ENCODE measurements around the gene C1QA.

Gene C1QA, protein sequence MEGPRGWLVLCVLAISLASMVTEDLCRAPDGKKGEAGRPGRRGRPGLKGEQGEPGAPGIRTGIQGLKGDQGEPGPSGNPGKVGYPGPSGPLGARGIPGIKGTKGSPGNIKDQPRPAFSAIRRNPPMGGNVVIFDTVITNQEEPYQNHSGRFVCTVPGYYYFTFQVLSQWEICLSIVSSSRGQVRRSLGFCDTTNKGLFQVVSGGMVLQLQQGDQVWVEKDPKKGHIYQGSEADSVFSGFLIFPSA

DNA sequence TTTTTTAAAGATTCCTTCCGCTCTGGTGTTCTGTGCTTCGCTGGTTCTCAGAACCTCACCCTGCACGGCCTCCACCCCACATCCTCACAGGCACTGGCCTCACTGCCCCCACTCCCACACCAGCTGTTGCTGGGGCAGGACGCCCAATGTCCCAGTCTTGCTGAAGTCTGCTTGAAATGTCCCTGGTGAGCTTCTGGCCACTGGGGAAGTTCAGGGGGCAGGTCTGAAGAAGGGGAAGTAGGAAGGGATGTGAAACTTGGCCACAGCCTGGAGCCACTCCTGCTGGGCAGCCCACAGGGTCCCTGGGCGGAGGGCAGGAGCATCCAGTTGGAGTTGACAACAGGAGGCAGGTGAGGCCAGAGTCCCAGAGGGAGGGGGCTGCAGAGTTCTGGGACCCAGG is at the start of gene C1QA:
Gene C1QA, plus strand, starts transcription at position 276 of the 400 bp plus-strand sequence. CDS start 989 bp downstream, outside the sequence.
- no peak for DNase-seq

DNA sequence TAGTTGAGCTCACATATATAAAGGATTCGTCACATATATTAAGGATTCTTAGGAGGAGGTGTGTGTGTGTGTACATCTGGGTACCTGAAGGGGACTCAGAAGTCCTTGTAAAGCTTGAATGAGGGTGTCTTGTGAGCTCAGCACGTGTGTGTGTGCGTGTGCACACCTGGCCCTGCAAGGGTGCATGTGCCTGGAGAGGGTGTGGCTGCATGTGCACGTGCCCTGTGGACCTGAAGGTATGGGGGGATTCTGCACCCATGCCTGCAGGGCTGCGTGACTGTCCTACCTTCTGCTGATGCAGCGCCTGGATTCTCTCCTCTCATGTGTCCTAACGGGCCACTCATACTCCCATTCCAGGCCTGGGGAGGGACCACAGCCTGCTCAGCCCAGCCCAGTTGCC is 49.2 kb upstream of the C1QA start:
- no peak for DNase-seq

DNA sequence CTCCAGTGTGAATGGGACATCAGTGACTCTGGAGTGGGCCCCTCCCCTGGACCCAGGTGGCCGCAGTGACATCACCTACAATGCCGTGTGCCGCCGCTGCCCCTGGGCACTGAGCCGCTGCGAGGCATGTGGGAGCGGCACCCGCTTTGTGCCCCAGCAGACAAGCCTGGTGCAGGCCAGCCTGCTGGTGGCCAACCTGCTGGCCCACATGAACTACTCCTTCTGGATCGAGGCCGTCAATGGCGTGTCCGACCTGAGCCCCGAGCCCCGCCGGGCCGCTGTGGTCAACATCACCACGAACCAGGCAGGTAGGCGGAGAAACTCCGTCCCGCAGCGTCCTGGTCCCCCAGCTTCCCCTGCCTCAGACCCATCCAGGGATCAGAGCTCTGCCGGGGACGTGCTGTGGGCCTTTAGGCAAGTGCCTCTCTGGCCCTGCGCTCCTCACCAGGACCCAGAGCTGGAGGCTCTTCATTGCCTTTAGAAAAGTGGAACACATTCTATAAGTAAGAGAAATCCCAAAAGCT is 47.5 kb upstream of the C1QA start:
- no peak for DNase-seq

DNA sequence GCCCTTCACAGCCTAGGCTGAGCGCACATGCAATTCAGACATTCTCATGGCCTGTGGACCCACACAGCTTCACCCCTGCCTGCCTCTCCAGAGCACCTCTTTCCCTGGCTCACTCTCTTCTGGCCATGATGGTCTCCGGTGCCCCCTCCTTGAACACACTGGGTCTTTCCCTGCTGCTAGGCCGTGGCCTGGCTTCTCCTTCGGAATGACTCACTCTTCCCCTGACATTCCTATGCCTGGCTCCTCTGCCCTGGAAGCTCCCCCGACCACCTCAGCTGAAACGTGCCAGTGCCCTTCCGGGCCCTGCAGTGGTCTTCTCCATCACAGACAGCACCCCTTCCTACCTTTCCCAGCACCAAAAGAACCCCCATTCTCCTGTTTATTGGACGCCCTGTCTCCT is 44.9 kb upstream of the C1QA start:
- no peak for DNase-seq

DNA sequence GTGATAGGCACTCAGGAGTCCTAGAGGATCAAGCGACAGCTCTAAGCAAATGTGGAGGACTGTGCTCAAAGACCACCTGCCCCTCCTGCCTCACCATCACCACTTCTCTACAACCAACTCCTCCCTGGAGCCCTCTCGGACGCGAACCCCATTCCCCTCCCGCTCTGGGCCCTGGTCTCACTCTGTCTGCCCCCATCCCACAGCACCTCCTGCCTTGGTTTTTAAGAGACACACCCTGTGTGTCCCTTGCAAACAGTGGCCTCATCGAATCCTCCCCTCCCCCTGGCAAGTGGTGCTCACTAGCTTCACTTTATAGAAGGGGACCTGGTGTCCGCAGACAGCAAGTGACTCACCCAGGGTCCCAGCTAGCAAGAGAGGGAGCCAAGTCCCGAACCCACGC is 44.4 kb upstream of the C1QA start:
- no peak for DNase-seq

DNA sequence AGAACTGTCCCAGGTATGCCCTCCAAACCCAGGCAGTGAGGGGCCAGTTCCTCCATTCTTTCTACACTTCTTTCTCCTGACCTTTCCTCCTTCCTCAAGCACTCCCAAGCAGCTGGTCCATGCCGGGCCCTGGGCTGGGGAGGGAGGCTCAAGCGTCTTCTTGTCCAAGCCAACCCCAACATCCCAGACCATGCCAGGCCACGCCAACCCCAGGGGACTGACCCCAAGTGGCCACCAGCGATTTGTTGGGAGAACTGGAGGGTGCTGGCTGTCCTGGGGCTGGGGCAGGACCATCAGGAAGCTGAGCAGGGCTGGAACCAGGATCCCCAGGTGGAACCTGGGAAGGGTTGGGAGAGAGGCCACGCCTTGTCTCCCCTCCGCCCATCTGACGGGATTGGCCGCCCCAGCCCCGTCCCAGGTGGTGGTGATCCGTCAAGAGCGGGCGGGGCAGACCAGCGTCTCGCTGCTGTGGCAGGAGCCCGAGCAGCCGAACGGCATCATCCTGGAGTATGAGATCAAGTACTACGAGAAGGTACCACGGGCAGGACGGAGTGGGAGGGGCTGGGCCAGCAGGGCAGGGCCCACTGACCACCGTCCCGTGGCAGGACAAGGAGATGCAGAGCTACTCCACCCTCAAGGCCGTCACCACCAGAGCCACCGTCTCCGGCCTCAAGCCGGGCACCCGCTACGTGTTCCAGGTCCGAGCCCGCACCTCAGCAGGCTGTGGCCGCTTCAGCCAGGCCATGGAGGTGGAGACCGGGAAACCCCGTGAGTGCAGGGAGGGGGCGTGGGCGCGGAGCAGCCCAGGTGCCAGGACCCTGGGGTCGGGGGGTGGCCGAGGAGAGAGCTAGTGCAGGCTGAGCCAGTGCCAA is 43.3 kb upstream of the C1QA start:
- no peak for DNase-seq

DNA sequence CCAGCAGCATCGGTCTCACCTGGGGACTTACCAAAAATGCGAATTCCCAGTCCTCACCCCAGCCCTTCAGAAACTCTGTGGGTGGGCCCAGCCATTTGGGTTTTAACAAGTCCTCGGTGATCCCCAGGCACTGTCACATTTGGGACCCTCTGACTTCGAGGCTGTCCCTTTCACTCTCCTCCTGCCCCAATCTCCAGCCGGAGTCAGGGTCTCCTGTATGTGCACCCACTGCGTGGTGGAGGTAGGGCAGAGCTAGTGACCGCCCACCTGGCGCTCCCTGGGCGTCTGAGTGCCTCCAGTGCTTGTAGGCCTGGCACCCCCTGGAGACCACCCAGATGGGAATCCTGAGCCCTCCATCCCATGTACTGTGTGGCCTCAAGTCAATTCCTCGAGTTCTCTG is 42.0 kb upstream of the C1QA start:
- DNase-seq, result no peak

DNA sequence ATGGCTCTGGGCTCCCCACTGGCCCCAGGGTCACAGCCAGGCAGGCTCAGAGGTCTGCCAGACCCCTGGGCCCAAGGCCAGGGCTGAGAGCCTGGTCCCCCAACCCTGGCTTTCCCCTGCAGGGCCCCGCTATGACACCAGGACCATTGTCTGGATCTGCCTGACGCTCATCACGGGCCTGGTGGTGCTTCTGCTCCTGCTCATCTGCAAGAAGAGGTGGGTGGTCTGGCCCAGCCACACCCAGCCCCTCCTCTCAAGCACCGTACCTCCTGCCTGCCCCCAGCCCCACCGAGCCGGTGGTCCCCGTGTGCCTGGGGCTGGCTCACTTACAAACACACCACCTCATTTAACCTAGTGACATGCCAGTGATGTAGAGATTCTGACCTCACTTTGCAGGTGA is 41.3 kb upstream of the C1QA start:
- no peak for DNase-seq

DNA sequence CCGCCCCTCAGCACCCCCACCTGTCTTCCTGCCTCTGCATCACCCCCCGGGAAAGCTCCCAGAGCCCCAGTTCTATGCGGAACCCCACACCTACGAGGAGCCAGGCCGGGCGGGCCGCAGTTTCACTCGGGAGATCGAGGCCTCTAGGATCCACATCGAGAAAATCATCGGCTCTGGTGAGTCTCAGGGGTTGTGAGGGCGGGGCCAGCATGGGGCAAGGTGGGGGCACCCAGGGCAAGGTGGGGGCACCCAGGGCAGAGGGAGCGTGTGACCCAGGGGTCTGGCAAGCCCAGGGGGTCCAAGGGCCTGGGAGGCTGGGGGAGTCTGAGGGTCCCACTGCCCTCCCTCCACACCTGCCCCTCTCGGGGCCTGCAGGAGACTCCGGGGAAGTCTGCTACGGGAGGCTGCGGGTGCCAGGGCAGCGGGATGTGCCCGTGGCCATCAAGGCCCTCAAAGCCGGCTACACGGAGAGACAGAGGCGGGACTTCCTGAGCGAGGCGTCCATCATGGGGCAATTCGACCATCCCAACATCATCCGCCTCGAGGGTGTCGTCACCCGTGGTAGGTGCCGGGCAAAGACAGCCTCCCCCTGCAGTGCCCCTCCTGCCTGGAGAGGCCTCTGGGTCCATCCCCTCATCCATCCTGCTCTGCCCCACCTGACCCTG is 39.0 kb upstream of the C1QA start:
- no peak for DNase-seq

DNA sequence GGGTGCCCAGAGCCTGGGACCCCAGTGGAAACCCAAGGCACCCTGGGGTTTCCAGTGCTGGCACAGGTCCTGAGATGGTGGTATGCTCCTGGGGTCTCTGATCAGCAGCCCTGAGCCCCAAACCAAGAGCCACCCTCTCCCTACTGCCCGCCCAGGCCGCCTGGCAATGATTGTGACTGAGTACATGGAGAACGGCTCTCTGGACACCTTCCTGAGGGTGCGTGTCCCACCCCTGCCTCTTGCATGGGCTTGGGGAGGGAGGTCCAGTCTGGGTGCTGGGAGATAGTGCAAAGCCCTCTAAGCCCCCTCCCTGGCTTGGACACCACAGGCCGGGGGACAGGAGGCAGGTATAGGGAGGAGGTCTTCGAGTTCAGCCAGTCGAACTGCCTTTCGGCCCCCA is 38.4 kb upstream of the C1QA start:
- no peak for DNase-seq

DNA sequence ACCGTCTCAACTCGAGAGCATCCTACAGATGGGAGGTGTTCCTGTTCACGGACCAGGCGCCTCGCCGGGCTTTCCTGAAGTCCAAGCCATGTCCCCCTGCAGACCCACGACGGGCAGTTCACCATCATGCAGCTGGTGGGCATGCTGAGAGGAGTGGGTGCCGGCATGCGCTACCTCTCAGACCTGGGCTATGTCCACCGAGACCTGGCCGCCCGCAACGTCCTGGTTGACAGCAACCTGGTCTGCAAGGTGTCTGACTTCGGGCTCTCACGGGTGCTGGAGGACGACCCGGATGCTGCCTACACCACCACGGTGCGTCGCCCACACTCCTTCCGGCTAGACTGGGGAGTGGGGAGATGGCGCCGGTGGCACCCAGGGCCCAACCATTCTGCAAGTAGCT is 37.7 kb upstream of the C1QA start:
- DNase-seq, result no peak

DNA sequence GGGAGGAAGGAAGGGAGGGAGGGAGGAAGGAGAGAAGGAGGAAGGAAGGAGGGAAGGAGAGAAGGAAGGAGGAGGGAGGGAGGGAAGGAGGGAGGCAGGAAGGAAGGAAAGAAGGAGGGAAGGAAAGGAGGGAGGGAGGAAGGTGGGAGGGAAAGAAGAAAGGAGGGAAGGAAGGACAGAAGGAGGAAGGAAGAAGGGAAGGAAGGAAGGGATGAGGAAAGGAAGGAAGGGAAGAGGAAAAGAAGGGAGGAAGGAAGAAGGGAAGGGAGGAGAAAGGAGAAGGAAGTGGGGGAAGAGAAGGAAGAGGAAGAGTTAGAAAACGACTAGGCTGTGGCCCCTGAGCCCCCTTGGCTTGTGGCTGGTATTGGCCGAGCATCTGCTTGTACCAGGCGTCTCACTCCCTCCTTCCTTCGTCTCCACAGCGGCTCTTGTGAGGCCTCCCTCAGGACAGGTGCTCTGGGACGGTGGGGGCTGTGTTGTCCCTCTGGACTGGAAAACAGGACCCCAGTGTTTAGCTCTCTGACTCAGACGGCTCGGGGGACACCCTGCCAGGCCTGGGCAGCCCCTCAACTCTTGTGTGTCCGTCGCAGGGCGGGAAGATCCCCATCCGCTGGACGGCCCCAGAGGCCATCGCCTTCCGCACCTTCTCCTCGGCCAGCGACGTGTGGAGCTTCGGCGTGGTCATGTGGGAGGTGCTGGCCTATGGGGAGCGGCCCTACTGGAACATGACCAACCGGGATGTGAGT is 36.2 kb upstream of the C1QA start:
- DNase-seq, result no peak

DNA sequence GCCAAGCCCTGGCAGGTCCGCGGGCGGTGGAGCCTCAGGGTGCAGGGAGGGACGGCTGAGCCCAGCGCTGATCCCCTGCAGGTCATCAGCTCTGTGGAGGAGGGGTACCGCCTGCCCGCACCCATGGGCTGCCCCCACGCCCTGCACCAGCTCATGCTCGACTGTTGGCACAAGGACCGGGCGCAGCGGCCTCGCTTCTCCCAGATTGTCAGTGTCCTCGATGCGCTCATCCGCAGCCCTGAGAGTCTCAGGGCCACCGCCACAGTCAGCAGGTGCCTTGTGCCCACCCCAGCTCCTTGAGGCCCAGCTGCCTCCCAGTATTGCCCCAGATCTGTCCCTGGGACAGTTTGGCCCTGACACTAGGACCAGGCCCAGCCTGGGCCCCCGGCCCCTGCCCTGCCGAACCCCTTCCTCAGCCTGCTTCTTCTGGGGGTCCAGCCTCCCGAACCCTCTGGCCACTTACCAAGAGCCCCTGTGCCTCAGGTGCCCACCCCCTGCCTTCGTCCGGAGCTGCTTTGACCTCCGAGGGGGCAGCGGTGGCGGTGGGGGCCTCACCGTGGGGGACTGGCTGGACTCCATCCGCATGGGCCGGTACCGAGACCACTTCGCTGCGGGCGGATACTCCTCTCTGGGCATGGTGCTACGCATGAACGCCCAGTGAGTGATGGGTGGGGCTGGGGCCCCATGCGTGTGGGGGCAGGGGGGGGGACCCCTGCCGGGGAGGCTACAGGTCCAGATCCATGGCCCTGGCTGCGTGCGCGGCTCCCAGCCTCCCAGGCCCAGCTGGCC is 35.4 kb upstream of the C1QA start:
- DNase-seq, result no peak

DNA sequence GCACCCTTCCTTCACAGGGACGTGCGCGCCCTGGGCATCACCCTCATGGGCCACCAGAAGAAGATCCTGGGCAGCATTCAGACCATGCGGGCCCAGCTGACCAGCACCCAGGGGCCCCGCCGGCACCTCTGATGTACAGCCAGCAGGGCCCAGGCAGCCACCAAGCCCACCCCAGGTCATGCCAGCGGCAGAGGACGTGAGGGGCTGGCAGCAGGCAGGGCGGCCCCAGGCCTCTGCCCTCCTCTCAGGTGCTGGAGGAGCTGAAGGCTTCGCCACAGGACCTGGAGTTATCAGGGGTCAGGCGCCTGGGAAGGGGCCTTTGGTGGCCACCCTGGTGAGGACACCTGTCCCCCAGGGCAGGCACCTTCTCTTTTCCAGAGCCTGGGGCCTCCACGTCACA is 34.8 kb upstream of the C1QA start:
- no peak for DNase-seq

DNA sequence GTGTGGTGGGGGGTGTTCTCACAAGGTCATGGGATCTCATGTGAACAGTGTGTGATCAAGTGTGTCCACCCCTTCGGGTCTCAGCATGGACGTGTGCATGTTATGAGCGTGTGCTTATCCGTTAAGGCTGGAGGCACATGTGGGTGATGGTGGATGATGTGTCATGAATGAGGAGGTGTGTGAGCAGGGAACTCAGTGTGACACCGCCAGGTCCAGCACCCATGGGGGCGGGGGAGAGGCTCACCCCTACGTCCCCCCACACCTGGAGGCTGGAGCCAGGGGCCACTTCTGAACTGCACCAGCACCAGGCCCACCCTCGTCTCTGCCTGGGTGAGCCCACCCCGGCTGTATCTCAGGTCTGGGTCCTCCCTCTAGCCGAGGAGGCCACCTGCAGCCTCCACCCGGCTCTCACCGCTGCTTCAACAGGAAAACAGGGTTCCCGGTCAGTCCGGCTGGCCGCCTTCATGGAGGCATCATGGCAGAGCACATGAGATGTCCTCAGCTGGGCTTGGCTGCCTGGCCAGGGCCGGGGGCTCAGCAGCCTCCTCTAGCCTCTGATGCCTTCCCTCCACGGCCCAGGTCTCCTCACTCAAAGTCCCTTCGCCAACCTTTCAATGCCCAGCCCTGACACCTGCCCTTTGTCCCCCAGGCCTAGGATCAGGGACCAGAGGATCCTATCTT is 34.2 kb upstream of the C1QA start:
- no peak for DNase-seq

DNA sequence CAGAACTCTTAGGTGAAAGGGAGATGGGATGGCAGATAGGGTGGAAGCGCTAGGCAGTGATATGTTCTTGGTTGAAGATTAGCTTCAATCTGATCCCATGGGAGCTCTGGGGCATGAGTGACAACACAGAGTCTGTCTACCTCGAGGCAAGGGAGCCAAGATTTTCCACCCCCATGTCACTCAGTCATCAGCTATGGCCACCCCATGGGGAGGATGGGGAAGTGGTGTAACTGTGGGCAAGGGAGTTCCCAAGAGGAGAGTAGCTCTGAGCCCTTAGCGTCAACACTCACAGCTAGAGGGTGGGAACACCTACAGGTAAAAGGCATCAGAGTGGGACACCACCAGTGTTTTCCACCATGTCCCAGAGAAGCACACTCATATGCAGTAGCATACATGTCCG is 30.3 kb upstream of the C1QA start:
- no peak for DNase-seq

DNA sequence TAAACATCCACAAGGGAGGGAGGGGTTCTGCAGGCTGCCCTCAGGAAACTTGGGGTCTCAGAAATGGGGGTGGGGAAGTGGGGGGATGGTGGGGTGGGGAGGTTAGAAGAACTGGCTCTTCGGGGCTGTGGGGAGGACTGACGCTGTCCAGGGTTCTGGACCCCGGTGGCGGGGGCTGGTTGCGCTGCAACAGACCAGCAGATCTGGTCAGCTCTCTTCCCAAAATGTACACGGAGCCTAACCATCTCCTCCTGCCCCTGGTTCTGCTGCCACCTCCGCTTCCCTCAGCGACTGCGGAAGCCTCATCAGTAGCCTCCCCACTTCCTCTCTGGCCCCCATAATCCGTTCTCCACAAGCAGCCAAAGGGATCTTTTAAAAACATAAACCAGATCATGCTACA is 29.3 kb upstream of the C1QA start:
- DNase-seq, result no peak

DNA sequence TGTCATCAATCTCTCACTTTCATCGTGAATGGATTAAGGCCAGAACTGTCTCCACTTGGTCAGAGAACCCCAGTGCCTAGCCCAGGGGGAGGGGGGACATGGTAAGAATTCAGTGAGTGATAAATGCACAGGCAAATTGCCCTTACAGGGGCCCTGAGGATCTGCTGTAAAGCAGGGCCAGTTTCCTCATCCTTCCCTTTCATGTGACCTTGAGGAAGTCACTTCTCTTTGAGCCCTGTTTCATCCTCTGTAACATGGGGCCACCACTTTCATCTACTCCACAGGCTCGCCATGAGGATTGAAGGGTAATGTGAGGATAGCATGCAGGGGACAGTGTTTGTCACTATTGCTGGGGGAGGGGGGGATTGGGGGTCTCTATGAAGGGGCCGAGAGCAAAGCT is 28.1 kb upstream of the C1QA start:
- DNase-seq, result no peak

DNA sequence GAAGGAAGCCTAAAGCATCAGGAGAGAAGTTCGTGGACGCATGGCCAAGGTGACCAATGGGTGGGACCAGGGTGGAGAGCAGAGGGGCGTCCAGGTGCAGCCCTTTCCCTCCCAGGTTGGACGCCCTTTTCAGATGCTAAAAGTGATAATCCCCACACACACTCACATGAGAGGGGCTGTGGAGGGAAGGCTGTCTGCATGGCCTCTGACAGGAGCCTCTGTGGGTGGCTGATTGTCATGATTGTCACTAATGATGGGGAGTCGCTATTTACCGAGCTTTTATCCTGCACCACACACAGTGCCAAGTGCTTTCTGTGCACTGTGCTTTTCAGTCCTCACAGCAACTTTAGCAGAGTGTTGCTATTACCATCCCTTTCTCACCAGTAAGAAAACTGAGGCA is 27.1 kb upstream of the C1QA start:
- DNase-seq, result no peak

DNA sequence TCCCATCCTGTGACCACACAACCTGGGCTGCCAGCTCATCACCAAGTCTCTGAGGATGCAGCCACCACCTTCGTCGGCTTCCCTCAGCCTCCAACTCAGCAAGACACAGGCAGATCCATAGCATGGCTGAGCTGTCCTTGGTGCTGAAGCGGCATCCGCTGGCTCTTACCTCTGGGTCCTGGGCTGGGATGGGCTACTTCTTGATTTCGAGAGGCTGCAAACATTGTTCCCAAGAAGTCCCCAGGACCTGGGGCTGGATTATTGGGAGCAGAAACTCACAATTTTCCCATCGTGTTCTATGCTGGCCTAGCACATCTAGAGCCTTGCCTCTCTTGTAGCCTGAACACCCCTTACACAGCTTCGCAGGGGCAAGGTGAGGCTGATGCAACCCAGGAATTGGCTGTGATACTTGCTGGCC is 24.9 kb upstream of the C1QA start:
- DNase-seq, result no peak

All from cortex of kidney (tissue), 1 donor.